GM18861 (cell line): ENCODE measurements around the gene OTULIN.

ENCODE experiments used
- ATAC-seq: cut with Tn5 transposase; IDR thresholded peaks from one replicate; pipeline ENCODE4 v1.9.1; 2021; ENCODE audit not compliant: unreplicated experiment

Gene OTULIN

GRCh38 chr5:14716755-14717752 lies 52.5 kb downstream of the OTULIN start:
- ATAC-seq, result no peak

- no peak for ATAC-seq
Observed at GRCh38 chr5:14718778-14719177, 54.3 kb downstream of the OTULIN start.

GRCh38 chr5:14720236-14720923 lies 55.9 kb downstream of the OTULIN start:
- no peak for ATAC-seq

- no peak for ATAC-seq
Observed at GRCh38 chr5:14721990-14722656, 57.6 kb downstream of the OTULIN start.

- ATAC-seq, result no peak
Observed at GRCh38 chr5:14722923-14723322, 58.4 kb downstream of the OTULIN start.

GRCh38 chr5:14723701-14724132 lies 59.2 kb downstream of the OTULIN start:
- no peak for ATAC-seq

- no peak for ATAC-seq
Observed at GRCh38 chr5:14724633-14725032, 60.1 kb downstream of the OTULIN start.

- no peak for ATAC-seq
Observed at GRCh38 chr5:14726066-14726838, 61.7 kb downstream of the OTULIN start.

- peak; percentile 66 for ATAC-seq
Observed at GRCh38 chr5:14727428-14727865, 62.9 kb downstream of the OTULIN start.

- no peak for ATAC-seq
Observed at GRCh38 chr5:14727928-14728458, 63.5 kb downstream of the OTULIN start.

GRCh38 chr5:14728459-14728938 lies 64.0 kb downstream of the OTULIN start:
- no peak for ATAC-seq

GRCh38 chr5:14729448-14730385 lies 65.2 kb downstream of the OTULIN start:
- no peak for ATAC-seq

- ATAC-seq, result no peak
Observed at GRCh38 chr5:14730466-14730865, 65.9 kb downstream of the OTULIN start.

GRCh38 chr5:14730881-14731280 lies 66.4 kb downstream of the OTULIN start:
- no peak for ATAC-seq

- no peak for ATAC-seq
Observed at GRCh38 chr5:14732991-14733390, 68.5 kb downstream of the OTULIN start.

GRCh38 chr5:14733661-14734060 lies 69.1 kb downstream of the OTULIN start:
- no peak for ATAC-seq

GRCh38 chr5:14734396-14734795 lies 69.9 kb downstream of the OTULIN start:
- no peak for ATAC-seq

GRCh38 chr5:14735944-14736343 lies 71.4 kb downstream of the OTULIN start:
- no peak for ATAC-seq

GRCh38 chr5:14737291-14737690 lies 72.8 kb downstream of the OTULIN start:
- ATAC-seq, result no peak
